ENCODE measurements around the gene MFSD12.
A peak's percentile ranks its signal among the peaks of the same experiment; 100 is the strongest.
"Not testable (repeated sequence)": the region's sequence is repeated elsewhere in the genome, so short reads cannot be mapped to it uniquely, and the experiment has no call there.

The MFSD12 gene

DNA sequence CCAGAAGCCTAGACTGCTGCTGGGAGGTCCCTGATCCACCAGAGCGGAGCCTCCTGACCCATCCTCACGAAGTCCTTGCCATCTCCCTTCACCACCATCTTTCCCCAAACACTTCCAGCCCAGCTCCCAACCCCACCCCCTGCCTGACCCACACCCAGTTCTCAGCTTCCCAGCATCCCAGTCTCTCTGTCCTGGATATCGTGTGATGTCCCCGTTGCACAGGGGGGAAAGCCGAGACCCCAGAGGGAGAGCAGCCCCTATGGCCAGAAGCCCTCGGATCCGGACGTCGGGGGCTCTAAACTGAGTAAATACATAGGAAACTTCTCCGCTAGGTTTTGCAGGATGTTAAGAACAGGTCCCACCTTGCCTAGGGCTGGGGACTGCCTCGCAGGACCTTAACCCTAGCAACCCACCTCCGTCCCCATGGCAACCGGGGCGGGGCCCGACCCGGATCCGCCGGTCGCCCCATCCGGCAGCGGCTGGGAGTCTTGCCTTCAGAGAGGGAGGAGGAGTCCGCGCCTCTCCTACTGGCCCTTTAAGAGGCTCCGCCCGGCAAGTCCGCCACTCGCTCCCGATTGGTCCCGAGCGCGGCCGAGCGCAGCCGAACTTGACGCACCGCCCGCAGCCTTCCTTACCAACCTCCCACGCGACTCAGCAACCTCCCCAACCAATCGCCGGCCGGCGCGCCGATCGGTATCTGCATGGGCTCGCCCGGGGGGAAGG, 14.9 kb upstream of the MFSD12 start:
- in situ Hi-C loops (cut with HindIII; ENCODE audit: low sequenced_read_pairs), result no loop called here
- H3K4me3 ChIP-seq (ENCODE audit: low read depth, low read length), result peak overlapping the region; percentile 62
- TF ChIP-seq, protein P1, sequence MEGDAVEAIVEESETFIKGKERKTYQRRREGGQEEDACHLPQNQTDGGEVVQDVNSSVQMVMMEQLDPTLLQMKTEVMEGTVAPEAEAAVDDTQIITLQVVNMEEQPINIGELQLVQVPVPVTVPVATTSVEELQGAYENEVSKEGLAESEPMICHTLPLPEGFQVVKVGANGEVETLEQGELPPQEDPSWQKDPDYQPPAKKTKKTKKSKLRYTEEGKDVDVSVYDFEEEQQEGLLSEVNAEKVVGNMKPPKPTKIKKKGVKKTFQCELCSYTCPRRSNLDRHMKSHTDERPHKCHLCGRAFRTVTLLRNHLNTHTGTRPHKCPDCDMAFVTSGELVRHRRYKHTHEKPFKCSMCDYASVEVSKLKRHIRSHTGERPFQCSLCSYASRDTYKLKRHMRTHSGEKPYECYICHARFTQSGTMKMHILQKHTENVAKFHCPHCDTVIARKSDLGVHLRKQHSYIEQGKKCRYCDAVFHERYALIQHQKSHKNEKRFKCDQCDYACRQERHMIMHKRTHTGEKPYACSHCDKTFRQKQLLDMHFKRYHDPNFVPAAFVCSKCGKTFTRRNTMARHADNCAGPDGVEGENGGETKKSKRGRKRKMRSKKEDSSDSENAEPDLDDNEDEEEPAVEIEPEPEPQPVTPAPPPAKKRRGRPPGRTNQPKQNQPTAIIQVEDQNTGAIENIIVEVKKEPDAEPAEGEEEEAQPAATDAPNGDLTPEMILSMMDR (IDR thresholded peaks at IDR 0.05; ENCODE audit: low read depth, low read length), result no peak
- peak; percentile 100 for DNase-seq (ENCODE audit: low read depth, low spot score)

DNA sequence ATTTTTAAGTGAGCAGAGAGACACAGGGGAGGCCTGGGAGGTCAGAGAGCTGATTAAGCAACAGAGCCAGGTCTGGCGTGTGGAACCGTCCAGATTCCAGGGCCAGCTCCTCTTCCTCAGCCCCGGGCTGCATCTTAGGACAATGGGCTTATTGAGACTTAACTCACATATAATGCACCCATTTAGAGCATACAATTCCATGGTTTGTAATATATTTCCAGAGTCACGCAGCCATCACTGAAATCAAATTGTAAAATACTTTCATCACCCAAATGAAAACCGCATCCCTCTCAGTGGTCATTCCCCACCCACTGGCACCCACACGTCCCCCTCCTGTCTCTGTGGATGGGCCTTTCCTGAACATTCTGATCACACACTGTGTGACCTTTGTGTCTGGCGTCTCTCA, 13.2 kb upstream of the MFSD12 start:
- in situ Hi-C loops (cut with HindIII; ENCODE audit: low sequenced_read_pairs), result no loop called here
- H3K4me3 ChIP-seq (ENCODE audit: low read depth, low read length), result no peak overlapping the region
- DNase-seq (ENCODE audit: low read depth, low spot score), result no peak
- TF ChIP-seq, protein P1 (IDR thresholded peaks at IDR 0.05; ENCODE audit: low read depth, low read length), result no peak

DNA sequence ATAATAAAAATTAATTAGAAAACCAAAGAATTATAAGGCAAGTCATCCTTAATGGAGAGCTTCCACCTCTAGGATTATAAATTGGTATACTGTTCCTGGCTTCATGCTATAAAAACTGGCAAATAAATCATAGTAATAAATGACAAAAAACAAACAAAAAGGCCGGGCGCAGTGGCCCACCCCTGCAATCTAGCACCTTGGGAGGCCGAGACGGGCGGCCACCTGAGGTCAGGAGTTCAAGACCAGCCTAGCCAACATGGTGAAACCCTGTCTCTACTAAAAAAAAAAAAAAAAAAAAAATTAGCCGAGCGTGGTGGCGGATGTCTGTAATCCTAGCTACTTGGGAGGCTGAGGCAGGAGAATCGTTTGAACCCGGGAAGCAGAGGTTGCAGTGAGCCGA, 12.7 kb upstream of the MFSD12 start:
- H3K4me3 ChIP-seq (ENCODE audit: low read depth, low read length); DNase-seq (ENCODE audit: low read depth, low spot score); in situ Hi-C loops (cut with HindIII; ENCODE audit: low sequenced_read_pairs): not testable (repeated sequence)

DNA sequence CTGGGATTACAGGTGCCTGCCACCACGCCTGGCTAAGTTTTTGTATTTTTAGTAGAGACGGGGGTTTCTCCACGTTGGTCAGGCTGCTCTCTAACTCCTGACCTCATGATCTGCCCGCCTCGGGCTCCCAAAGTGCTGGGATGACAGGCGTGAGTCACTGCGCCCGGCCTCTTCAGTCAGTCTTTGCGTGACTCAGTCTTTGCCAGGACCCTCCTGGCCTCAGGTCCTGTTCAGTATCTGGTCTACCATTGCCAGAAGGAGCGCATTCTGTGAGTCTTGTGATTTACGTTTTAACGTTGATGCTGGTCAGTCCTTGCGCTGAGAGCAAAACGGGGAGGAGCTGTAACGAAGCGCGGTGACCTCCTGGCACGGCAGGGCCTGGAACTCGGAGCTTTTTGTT, 7.8 kb upstream of the MFSD12 start:
- peak; percentile 38 for DNase-seq (ENCODE audit: low read depth, low spot score)
- no peak overlapping the region for H3K4me3 ChIP-seq (ENCODE audit: low read depth, low read length)
- in situ Hi-C loops (cut with HindIII; ENCODE audit: low sequenced_read_pairs), result no loop called here
- TF ChIP-seq, protein P1 (IDR thresholded peaks at IDR 0.05; ENCODE audit: low read depth, low read length), result no peak

DNA sequence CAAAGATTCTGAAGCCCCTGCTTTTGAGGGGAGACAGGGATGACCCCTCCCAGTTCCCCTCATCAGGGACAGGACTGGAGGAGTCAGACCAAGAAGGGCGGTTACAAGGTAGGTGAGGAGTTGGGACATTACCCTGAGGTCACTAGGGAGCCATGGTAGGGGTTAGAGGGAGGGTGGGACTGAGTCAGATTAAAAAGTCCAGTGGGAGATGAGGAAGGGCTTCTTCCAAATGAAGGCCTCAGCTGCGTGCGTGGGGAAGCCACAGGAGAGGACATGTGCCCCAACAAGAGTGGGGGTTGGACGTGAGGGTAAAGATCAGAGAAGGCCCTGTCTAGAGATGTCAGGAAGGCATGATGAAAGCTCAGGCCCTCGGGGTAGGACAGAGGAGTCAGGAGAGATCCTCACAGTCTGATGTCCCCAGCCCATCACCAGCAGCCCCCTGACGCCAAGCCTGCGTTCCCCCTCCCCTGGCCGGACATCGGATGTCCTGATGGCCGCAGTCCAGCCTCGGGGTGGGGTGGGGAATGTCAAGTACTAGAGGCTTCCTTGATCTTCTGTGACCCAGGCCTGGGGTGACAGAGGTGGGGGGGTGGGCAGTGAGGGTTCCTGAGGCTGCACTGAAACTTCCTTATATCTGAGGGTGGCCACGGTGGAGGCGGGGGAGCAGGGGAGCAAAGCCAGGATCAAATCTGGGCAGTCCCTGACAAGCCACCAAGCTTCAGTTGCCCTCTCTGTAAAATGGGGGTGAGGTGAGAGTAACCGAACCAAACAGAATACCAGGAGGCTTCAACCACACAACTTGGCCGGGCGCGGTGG, 6.5 kb upstream of the MFSD12 start:
- DNase-seq (ENCODE audit: low read depth, low spot score), result no peak
- TF ChIP-seq, protein P1 (IDR thresholded peaks at IDR 0.05; ENCODE audit: low read depth, low read length), result no peak
- H3K4me3 ChIP-seq (ENCODE audit: low read depth, low read length), result no peak overlapping the region
- in situ Hi-C loops (cut with HindIII; ENCODE audit: low sequenced_read_pairs), result no loop called here

DNA sequence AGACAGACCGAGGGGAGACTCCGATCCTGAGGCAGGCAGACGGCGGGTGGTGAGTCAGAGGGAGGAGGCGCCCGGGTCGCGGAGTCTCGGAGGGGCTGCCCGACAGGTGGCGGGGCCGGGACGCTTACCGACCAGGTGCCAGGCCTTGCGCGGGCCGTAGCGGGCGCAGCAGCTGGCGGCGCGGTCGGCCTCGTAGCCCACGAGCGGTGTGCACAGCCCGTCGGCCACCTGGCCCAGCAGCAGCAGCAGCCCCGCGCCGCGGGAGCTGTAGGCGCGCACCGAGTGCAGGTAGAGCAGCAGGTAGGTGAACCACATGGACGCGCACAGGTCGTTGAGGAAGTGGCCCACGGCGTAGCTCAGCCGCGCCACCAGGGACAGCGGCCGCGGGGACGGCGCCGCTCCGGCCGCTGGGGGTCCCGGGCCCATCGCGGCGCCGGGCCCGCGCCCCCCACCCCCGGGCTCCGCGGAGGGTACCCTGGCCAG, 367 bp downstream of the MFSD12 start:
- no peak for DNase-seq (ENCODE audit: low read depth, low spot score)
- TF ChIP-seq, protein P1 (IDR thresholded peaks at IDR 0.05; ENCODE audit: low read depth, low read length), result no peak
- peak overlapping the region; percentile 64 for H3K4me3 ChIP-seq (ENCODE audit: low read depth, low read length)
- in situ Hi-C loops (cut with HindIII; ENCODE audit: low sequenced_read_pairs), result no loop called here
